HL-60/S4 treated with phorbol 12-myristate 13-acetate at 8.2 ng/mL for 4 days and 3 days (cell line): Measurements from ENCODE around the gene CPAMD8.
"Not testable (repeated sequence)": the region's sequence is repeated elsewhere in the genome, so short reads cannot be mapped to it uniquely, and the experiment has no call there.

Source experiments
- in situ Hi-C: fragments of 300-500 bp; cut with MboI; formaldehyde crosslinking; loops from 2 replicates; pipeline ENCODE4 v1.15.0; 2022; ENCODE audit warnings: low sequenced_read_pairs

The CPAMD8 gene

GRCh38 chr19:16877581-16877980 is 149.0 kb downstream of the CPAMD8 start:
- in situ Hi-C loops, result no loop called here

GRCh38 chr19:16876904-16877361 is 149.7 kb downstream of the CPAMD8 start:
- in situ Hi-C loops, result no loop called here

DNA sequence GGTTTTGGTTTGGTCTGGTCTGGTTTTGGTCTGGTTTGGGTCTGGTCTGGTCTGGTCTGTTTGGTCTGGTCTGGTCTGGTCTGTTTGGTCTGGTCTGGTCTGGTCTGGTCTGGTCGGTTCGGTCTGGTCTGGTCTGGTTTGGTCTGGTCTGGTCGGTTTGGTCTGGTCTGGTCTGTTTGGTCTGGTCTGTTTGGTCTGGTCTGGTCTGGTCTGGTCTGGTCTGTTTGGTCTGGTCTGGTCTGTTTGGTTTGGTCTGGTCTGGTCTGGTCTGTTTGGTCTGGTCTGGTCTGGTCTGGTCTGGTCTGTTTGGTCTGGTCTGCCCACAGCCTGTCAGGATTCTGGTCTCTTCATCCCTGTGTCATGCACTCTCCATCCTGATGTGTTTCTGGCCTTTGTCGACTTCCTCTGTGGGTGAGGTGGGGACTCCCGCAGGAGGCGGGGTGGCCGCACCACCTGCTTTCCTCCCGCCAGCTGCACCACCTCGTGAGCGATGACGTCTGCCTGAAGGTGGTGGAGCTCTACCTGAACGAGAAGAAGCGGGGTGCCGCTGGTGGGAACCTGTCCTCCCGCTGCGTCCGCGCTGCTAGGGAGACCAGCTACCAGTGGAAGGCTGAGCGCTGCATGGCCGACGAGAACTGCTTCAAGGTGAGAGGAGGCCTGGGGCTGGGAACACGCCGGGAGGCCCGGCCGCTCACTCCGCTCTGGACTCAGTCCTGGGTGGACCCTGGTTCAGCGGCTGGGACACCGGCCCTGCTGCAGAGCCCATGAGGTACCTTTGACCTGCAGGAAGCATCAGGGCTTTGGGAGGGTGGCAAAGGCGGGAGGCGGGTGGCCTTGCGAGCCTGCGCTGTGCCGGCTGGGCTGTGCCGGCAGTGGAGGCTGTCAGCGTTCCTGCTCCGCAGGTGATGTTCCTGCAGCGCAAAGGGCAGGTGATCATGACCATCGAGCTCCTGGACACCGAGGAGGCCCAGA is 150.7 kb downstream of the CPAMD8 start:
- in situ Hi-C loops, result no loop called here

GRCh38 chr19:16874978-16875299 is 151.7 kb downstream of the CPAMD8 start:
- in situ Hi-C loops, result not testable (repeated sequence)

DNA sequence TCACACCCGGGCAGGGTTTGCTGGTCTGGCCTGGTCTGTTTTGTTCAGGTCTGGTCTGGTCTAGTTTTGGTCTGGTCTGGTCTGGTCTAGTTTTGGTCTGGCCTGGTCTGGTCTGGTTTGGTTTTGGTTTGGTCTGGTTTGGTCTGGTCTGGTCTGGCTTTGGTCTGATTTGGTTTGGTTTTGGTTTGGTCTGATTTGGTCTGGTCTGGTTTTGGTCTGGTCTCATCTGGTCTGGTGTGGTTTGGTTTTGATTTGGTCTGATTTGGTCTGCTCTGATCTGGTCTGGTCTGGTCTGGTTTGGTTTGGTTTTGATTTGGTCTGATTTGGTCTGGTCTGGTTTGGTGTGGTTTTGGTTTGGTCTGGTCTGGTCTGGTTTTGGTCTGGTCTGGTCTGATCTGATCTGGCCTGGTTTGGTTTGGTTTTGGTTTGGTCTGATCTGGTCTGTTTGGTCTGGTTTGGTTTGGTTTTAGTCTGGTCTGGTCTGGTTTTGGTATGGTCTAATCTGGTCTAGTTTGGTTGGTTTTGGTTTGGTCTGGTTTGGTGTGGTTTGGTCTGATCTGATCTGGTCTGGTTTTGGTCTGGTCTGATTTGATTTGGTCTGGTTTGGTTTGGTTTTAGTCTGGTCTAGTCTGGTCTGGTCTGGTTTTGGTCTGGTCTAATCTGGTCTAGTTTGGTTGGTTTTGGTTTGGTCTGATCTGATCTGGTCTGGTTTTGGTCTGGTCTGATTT is 152.2 kb downstream of the CPAMD8 start:
- in situ Hi-C loops, result no loop called here

- in situ Hi-C loops, result no loop called here
These were observed 153.0 kb downstream of the CPAMD8 start for GRCh38 chr19:16873594-16873993.

- in situ Hi-C loops, result no loop called here
These were observed 153.9 kb downstream of the CPAMD8 start for GRCh38 chr19:16872728-16873127.

DNA sequence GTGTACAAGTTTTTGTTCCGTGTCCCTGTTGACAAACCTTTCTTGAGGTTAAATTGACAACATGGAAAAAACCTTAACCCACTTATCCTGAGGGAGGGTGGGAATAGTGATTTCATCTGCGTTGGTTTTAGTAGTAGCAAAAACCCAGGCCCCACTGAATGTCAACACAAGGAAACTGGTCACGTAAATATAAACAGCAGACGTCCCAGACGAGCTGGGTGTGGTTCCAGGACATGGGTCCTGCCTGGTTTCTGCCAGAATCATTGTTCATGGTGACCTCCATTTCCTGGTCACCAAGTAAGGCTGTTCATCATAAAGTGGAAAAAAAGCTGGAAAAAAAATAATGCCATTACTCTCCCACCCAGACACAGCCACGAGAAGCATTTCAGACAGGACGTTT is 154.7 kb downstream of the CPAMD8 start:
- in situ Hi-C loops, result no loop called here

DNA sequence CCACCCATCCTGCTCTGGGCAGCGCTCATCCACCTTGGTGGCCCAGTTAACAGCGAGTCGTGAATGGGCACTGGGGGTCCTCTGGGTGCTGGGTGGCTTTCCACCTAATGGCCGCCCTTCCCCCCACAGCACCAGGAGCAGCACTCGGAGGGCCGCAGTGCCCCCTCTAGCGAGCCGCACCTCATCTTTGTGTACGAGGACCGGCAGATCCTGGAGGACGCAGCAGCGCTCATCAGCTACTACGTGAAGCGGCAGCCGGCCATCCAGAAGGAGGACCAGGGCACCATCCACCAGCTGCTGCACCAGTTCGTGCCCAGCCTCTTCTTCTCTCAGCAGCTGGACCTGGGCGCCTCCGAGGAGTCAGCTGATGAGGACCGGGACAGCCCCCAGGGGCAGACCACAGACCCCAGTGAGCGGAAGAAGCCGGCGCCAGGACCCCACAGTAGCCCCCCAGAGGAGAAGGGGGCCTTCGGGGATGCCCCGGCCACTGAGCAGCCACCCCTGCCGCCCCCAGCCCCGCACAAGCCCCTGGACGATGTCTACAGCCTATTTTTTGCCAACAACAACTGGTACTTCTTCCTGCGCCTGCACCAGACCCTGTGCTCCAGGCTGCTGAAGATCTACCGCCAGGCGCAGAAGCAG is 157.2 kb downstream of the CPAMD8 start:
- in situ Hi-C loops, result no loop called here

GRCh38 chr19:16868423-16869130 is 158.0 kb downstream of the CPAMD8 start:
- in situ Hi-C loops, result no loop called here

DNA sequence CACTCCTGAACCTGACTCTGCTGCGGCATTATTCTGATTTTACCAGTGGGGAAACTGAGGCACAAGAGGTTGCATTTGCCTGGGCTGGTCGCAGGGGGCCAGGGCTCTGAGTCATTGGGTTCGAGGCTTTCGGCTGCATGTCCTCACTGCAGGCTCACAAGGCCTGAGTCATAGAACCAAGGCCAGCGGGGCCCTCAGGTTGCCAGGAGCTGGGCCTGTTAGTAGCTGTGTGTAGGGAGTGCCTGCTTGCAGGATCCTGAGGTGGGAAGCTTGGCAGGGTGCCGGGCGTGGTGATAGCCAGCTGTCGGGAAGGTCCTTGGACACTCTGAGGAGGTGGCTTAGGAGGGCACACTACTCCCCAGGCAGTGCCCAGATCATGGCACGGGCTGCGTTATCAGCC is 159.4 kb downstream of the CPAMD8 start:
- in situ Hi-C loops, result no loop called here

GRCh38 chr19:16862826-16863415 is 163.7 kb downstream of the CPAMD8 start:
- in situ Hi-C loops, result no loop called here

DNA sequence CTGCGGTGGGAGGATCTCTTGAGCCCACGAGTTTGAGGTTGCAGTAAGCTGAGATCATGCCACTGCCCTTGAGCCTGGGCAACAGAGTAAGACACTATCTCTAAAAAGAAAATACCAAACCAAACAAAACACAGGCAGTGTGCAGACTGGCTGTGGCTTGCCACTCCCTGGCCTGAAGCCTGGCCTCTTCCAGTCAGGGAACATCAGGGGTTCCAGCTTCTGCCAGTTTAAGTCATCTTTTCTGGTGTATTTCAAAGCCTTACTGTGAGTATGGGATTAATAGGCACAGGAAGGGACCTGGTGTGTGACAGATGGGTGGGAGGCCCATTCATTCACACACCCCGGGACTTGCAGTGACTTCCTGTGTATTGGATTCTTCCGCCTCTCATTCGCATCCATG is 164.8 kb downstream of the CPAMD8 start:
- in situ Hi-C loops, result no loop called here

- in situ Hi-C loops, result no loop called here
These were observed 165.6 kb downstream of the CPAMD8 start for GRCh38 chr19:16861011-16861410.

GRCh38 chr19:16860118-16860517 is 166.5 kb downstream of the CPAMD8 start:
- in situ Hi-C loops, result no loop called here

DNA sequence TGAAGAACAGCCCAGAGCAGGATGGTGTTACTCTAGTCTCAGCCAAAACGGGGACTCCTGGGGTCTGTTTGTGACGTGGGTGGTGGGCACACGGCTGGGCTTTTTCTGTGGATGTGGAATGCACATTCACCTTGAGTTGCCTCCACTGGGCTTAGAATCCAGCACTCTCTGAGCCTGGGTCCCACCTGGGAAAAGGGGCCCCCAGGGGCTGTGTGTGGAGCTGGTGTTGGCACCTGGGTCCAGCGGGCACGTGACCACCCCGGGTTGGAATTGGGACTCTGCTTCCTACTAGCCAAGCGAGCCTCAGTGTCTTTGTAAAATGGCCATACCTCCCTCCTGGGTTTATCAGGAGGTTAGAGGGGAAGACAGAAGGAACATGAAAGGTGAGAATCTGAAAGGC is 167.0 kb downstream of the CPAMD8 start:
- in situ Hi-C loops, result no loop called here

GRCh38 chr19:16856091-16856490 is 170.5 kb downstream of the CPAMD8 start:
- in situ Hi-C loops, result no loop called here

GRCh38 chr19:16853066-16853465 is 173.5 kb downstream of the CPAMD8 start:
- in situ Hi-C loops, result no loop called here

DNA sequence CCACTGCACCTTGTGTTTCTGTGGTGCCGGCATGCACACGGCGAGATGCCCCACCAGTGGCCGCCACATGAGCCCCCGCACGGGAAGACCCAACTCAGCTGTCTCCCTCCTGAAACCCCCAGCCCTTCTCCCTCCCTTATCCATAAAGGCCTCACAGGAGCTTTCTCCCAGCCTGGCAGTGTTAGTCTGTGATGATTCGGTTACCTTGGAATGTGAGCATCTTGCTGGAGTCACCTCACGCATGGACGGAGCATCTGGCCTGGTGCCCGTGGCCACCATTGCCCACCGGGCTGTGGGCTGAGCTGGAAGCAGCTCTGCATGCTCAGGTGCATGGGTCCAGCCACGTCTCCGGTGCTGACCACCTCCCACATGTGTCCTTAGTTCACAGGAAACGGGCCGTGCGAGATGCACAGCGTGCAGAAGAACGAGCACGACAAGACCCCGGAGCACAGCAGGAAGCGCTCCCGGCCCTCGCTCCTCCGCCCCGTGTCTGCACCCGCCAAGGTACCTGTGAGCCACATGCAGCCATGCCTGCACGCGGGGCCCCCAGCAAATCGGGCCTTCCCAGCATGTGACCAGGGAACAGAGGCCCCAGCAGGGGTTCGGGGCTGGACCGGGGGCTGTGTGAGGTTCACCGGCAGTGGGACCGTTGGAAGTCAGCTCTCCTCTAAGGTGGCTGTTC is 175.4 kb downstream of the CPAMD8 start:
- in situ Hi-C loops, result no loop called here

- in situ Hi-C loops, result no loop called here
These were observed 176.5 kb downstream of the CPAMD8 start for GRCh38 chr19:16850133-16850532.
